GM23338 (cell line): ENCODE data around the gene PLSCR2. TPM values are rescaled to one million over a fixed set of nuclear protein-coding genes. Genes with fewer than 3 reads are reported as not detected.

Experiments
- ATAC-seq: fragments of 200-7000 bp; cut with Tn5 transposase; 3 replicates; pipeline ENCODE4 v1.9.1; 2020
- DNase-seq: peaks from one replicate; pipeline ENCODE4 v3.0.0-alpha.2; 2015; ENCODE audit warnings: low spot score
- H2AFZ ChIP-seq: fragments of 200-600 bp; sonication (generic); 2 replicates; pipeline ENCODE4 v1.8.0; 2016; ENCODE audit warnings: antibody characterized with exemption, mild to moderate bottlenecking, moderate library complexity
- H3F3A ChIP-seq: fragments of 200-600 bp; sonication (generic); replicated peaks from 2 replicates; pipeline ENCODE4 v1.8.0; 2017; ENCODE audit warnings: antibody characterized with exemption, mixed run types, low read depth
- H3K27ac ChIP-seq: fragments of 200-600 bp; sonication (generic); 2 replicates; pipeline ENCODE4 v1.6.1; 2016; ENCODE audit warnings: low read depth
- H3K27me3 ChIP-seq: fragments of 200-600 bp; sonication (generic); 2 replicates; pipeline ENCODE4 v1.8.0; 2016; ENCODE audit warnings: mild to moderate bottlenecking, mixed run types, moderate library complexity; ENCODE audit not compliant: insufficient read depth
- H3K36me3 ChIP-seq: fragments of 200-600 bp; sonication (generic); 2 replicates; pipeline ENCODE4 v1.8.0; 2016; ENCODE audit warnings: mild to moderate bottlenecking; ENCODE audit not compliant: insufficient read depth
- H3K4me1 ChIP-seq: fragments of 200-600 bp; sonication (generic); 2 replicates; pipeline ENCODE4 v1.8.0; 2016; ENCODE audit warnings: mild to moderate bottlenecking, moderate library complexity; ENCODE audit not compliant: insufficient read depth
- H3K4me2 ChIP-seq: fragments of 200-600 bp; sonication (generic); 2 replicates; pipeline ENCODE4 v1.7.1; 2017; ENCODE audit warnings: mixed run types
- H3K4me3 ChIP-seq: fragments of 200-600 bp; sonication (generic); 2 replicates; pipeline ENCODE4 v1.6.1; 2016; ENCODE audit warnings: mixed run types
- H3K79me2 ChIP-seq: fragments of 200-600 bp; sonication (generic); replicated peaks from 2 replicates; pipeline ENCODE4 v1.8.0; 2017; ENCODE audit warnings: mild to moderate bottlenecking; ENCODE audit not compliant: insufficient read depth
- H3K9me2 ChIP-seq: fragments of 200-600 bp; sonication (generic); 2 replicates; pipeline ENCODE4 v1.8.0; 2017; ENCODE audit not compliant: insufficient read depth
- H4K20me1 ChIP-seq: fragments of 200-600 bp; sonication (generic); replicated peaks from 2 replicates; pipeline ENCODE4 v1.8.0; 2017; ENCODE audit warnings: mild to moderate bottlenecking; ENCODE audit not compliant: insufficient read depth
- H3K27ac Mint-ChIP-seq: 2 replicates; pipeline ENCODE4 v1.8.0; 2020; ENCODE audit warnings: inconsistent platforms, mild to moderate bottlenecking, moderate library complexity, mixed read lengths
- H3K27me3 Mint-ChIP-seq: 3 replicates; pipeline ENCODE4 v1.8.0; 2022; ENCODE audit warnings: low read depth, mild to moderate bottlenecking, moderate library complexity, mixed read lengths, inconsistent platforms; ENCODE audit not compliant: insufficient read depth, poor library complexity
- H3K36me3 Mint-ChIP-seq: 3 replicates; pipeline ENCODE4 v1.8.0; 2021; ENCODE audit warnings: low read depth, mild to moderate bottlenecking, inconsistent platforms, moderate library complexity, mixed read lengths
- H3K4me1 Mint-ChIP-seq: 3 replicates; pipeline ENCODE4 v1.8.0; 2020; ENCODE audit warnings: mild to moderate bottlenecking, inconsistent platforms, mixed read lengths
- H3K4me3 Mint-ChIP-seq: 3 replicates; pipeline ENCODE4 v1.8.0; 2021; ENCODE audit warnings: moderate library complexity, mild to moderate bottlenecking, inconsistent platforms, mixed read lengths
- H3K9me3 Mint-ChIP-seq: 3 replicates; pipeline ENCODE4 v1.8.0; 2020; ENCODE audit warnings: moderate library complexity, mild to moderate bottlenecking, inconsistent platforms, mixed read lengths
- CREB1 ChIP-seq: fragments of 250-450 bp; sonication (Bioruptor Pico); IDR thresholded peaks from 2 replicates; pipeline ENCODE4 v1.5.0; 2020; ENCODE audit warnings: low read depth, mild to moderate bottlenecking, moderate library complexity
- CTCF ChIP-seq, 2 experiments: fragments of 200-600 bp in 1 of 2; sonication (generic) in 1 of 2; conservative IDR thresholded peaks; 2 replicates each; pipeline versions ENCODE4 v1.5.1 to v1.6.1; 2016 to 2017; ENCODE audit warnings: antibody characterized with exemption in 2 of 2, low read depth in 2 of 2, mild to moderate bottlenecking in 2 of 2, moderate library complexity in 1 of 2
- ETS1 ChIP-seq: IDR thresholded peaks from 2 replicates; pipeline ENCODE4 v1.6.1; 2016; ENCODE audit warnings: antibody characterized with exemption
- EZH2 ChIP-seq: fragments of 200-600 bp; sonication (generic); IDR thresholded peaks from one replicate; pipeline ENCODE4 v1.8.0; 2017; ENCODE audit warnings: antibody characterized with exemption, mild to moderate bottlenecking, low read depth; ENCODE audit not compliant: unreplicated experiment
- EZH2phosphoT487 ChIP-seq: fragments of 200-600 bp; sonication (generic); IDR thresholded peaks from one replicate; pipeline ENCODE4 v1.8.1; 2018; ENCODE audit warnings: antibody characterized with exemption; ENCODE audit not compliant: unreplicated experiment
- NANOG ChIP-seq: IDR thresholded peaks from 2 replicates; pipeline ENCODE4 v1.6.1; 2016; ENCODE audit warnings: antibody characterized with exemption, borderline replicate concordance
- POLR2AphosphoS5 ChIP-seq: IDR thresholded peaks from 2 replicates; pipeline ENCODE4 v1.6.1; 2016; ENCODE audit warnings: antibody characterized with exemption, low read depth
- ZNF114 ChIP-seq: fragments of 250-450 bp; sonication (Bioruptor Pico); IDR thresholded peaks from 2 replicates; pipeline ENCODE4 v1.5.0; 2020; ENCODE audit warnings: mild to moderate bottlenecking, moderate library complexity
- ZNF331 ChIP-seq: fragments of 250-450 bp; sonication (Bioruptor Pico); IDR thresholded peaks from 2 replicates; pipeline ENCODE4 v1.5.0; 2020; ENCODE audit warnings: low read depth, mild to moderate bottlenecking, moderate library complexity
- polyA plus RNA-seq: library from polyadenylated mRNA; unstranded; fragments of >200 nt; fragmentation: Nextera tagmentation; extraction: Ambion mirVana; gene quantifications from 2 replicates; pipeline ENCODE4 v1.2.1, GENCODE V29; 2016
- total RNA-seq: library from RNA; depleted of rRNA; stranded (reverse); fragments of >200 nt; shearing (Covaris generic); gene quantifications from 2 replicates; pipeline ENCODE4 v1.2.3, GENCODE V29; 2014

The PLSCR2 gene
- total and polyA plus RNA-seq, 2 experiments from 2014 or later, result 0.55 TPM; not detected in 1

- H3K4me1 Mint-ChIP-seq, result peaks cover 4% of the 10 kb centered on the region
- TF ChIP-seq ETS1, result no peak
- no peak for TF ChIP-seq CTCF (conservative IDR thresholded peaks at IDR 0.05; ENCODE audit: low read depth in 2 of 2)
- TF ChIP-seq CREB1 (CRISPR knock-in tag), result no peak
- TF ChIP-seq NANOG, result no peak
- no peak for TF ChIP-seq ZNF114 (CRISPR knock-in tag)
- TF ChIP-seq ZNF331 (CRISPR knock-in tag), result no peak
- no peak for TF ChIP-seq EZH2phosphoT487
- TF ChIP-seq POLR2AphosphoS5, result no peak
- TF ChIP-seq EZH2, result no peak
- H3K27me3 Mint-ChIP-seq, result peaks cover 5% of the 10 kb centered on the region
These were observed 3.2 kb upstream of the PLSCR2 start for GRCh38 chr3:146472611-146473010.

GRCh38 chr3:146471012-146471411 is 1.7 kb upstream of the PLSCR2 start:
- Histone ChIP-seq H3K27ac (no peak overlapping the region), H3K4me2 (no peak overlapping the region), H3K27me3 (no peaks in the 10 kb centered on the region), H3K4me3 (no peak overlapping the region), H4K20me1 (no peaks in the 10 kb centered on the region), H3K79me2 (no peaks in the 10 kb centered on the region), H3K36me3 (no peaks in the 10 kb centered on the region), H3K4me1 (no peaks in the 10 kb centered on the region), H3K9me2 (no peaks in the 10 kb centered on the region), H2AFZ (no peak overlapping the region), H3F3A (no peaks in the 10 kb centered on the region)
- no peak for DNase-seq
- no peak overlapping the region for H3K27ac Mint-ChIP-seq
- no peak for ATAC-seq
- H3K4me3 Mint-ChIP-seq, result no peak overlapping the region
- H3K36me3 Mint-ChIP-seq, result no peaks in the 10 kb centered on the region
- no peak for TF ChIP-seq EZH2phosphoT487
- TF ChIP-seq EZH2, result no peak
- H3K4me1 Mint-ChIP-seq, result peaks cover 4% of the 10 kb centered on the region
- peaks cover 5% of the 10 kb centered on the region for H3K27me3 Mint-ChIP-seq
- no peaks in the 10 kb centered on the region for H3K9me3 Mint-ChIP-seq

More at GRCh38 chr3:146472611-146473010, 3.2 kb upstream of the PLSCR2 start:
- H4K20me1 ChIP-seq, result no peaks in the 10 kb centered on the region
- no peak for DNase-seq
- H3K36me3 Mint-ChIP-seq, result no peaks in the 10 kb centered on the region
- H2AFZ ChIP-seq, result no peak overlapping the region
- H3K36me3 ChIP-seq, result no peaks in the 10 kb centered on the region
- H3K9me2 ChIP-seq, result no peaks in the 10 kb centered on the region
- no peaks in the 10 kb centered on the region for H3K9me3 Mint-ChIP-seq
- no peaks in the 10 kb centered on the region for H3K27me3 ChIP-seq
- H3F3A ChIP-seq, result no peaks in the 10 kb centered on the region
- ATAC-seq, result no peak
- no peak overlapping the region for H3K4me2 ChIP-seq
- H3K4me3 ChIP-seq, result no peak overlapping the region
- no peak overlapping the region for H3K4me3 Mint-ChIP-seq
- H3K27ac ChIP-seq, result no peak overlapping the region
- H3K4me1 ChIP-seq, result no peaks in the 10 kb centered on the region
- H3K79me2 ChIP-seq, result no peaks in the 10 kb centered on the region
- no peak overlapping the region for H3K27ac Mint-ChIP-seq
